ENCODE results near the gene ADAMTS17. TPM values are rescaled to one million over a fixed set of nuclear protein-coding genes. Genes with fewer than 3 reads are reported as not detected.

ADAMTS17 gene
- total and polyA plus RNA-seq, 3 experiments from 2014 or later, result 1.2 to 2.3 (median 1.9) TPM

- no peak overlapping the region for H3K27ac ChIP-seq (ENCODE audit: low read depth, low read length)
- H3K27ac Mint-ChIP-seq, result no peak overlapping the region
- H3K36me3 ChIP-seq (ENCODE audit: insufficient read depth, low read length), result no peaks in the 10 kb centered on the region
- H3K4me1 ChIP-seq (ENCODE audit: insufficient read depth, low read length), result no peaks in the 10 kb centered on the region
- H3K4me3 Mint-ChIP-seq, result no peak overlapping the region
- no peaks in the 10 kb centered on the region for H3K9me3 ChIP-seq (ENCODE audit: low read length)
- no peaks in the 10 kb centered on the region for H3K27me3 ChIP-seq (ENCODE audit: insufficient read depth, low read length, poor library complexity, severe bottlenecking)
- H3K4me1 Mint-ChIP-seq, result peaks cover 3 to 4% (median 3%) of the 10 kb centered on the region in 3 donors
- H3K4me3 ChIP-seq (ENCODE audit: low read length), result no peak overlapping the region
- POLR2A ChIA-PET, result no interaction called here
- CTCF ChIA-PET, result no interaction called here
- peaks cover 6 to 15% (median 7%) of the 10 kb centered on the region in 5 donors for H3K9me3 Mint-ChIP-seq
- no peak for DNase-seq
- H3K27me3 Mint-ChIP-seq, result no peaks in the 10 kb centered on the region
- peaks cover 4 to 39% (median 12%) of the 10 kb centered on the region in 3 donors for H3K36me3 Mint-ChIP-seq
Measured at GRCh38 chr15:100295939-100296565, 45.7 kb downstream of the ADAMTS17 start.

GRCh38 chr15:100292010-100292409, 49.8 kb downstream of the ADAMTS17 start:
- H3K27me3 Mint-ChIP-seq, result peaks cover 0 to 1% of the 10 kb centered on the region in 2 donors
- DNase-seq, result no peak
- Histone ChIP-seq H3K36me3 (ENCODE audit: insufficient read depth, low read length) (no peaks in the 10 kb centered on the region), H3K4me1 (ENCODE audit: insufficient read depth, low read length) (no peaks in the 10 kb centered on the region), H3K9me3 (ENCODE audit: low read length) (no peaks in the 10 kb centered on the region), H3K27me3 (ENCODE audit: insufficient read depth, low read length, poor library complexity, severe bottlenecking) (no peaks in the 10 kb centered on the region), H3K27ac (ENCODE audit: low read depth, low read length) (no peak overlapping the region), H3K4me3 (ENCODE audit: low read length) (no peak overlapping the region)
- CTCF ChIA-PET, result no interaction called here
- peaks cover 0 to 5% (median 0%) of the 10 kb centered on the region in 5 donors for H3K9me3 Mint-ChIP-seq
- POLR2A ChIA-PET, result no interaction called here
- peaks cover 11 to 17% (median 14%) of the 10 kb centered on the region in 3 donors for H3K4me1 Mint-ChIP-seq
- peak overlapping the region in 1 of 8 donors; percentile 14 for H3K27ac Mint-ChIP-seq
- no peak overlapping the region for H3K4me3 Mint-ChIP-seq
- peaks cover 0 to 33% (median 0%) of the 10 kb centered on the region in 3 donors for H3K36me3 Mint-ChIP-seq

GRCh38 chr15:100291106-100291505, 50.7 kb downstream of the ADAMTS17 start:
- H3K27ac ChIP-seq (ENCODE audit: low read depth, low read length), result no peak overlapping the region
- Mint-ChIP-seq H3K4me1 (peaks cover 11 to 17% (median 14%) of the 10 kb centered on the region in 3 donors), H3K9me3 (peaks cover 0 to 3% (median 0%) of the 10 kb centered on the region in 5 donors), H3K27ac (no peak overlapping the region), H3K4me3 (no peak overlapping the region), H3K27me3 (peaks cover 0 to 1% of the 10 kb centered on the region in 2 donors), H3K36me3 (peaks cover 0 to 30% (median 0%) of the 10 kb centered on the region in 3 donors)
- H3K27me3 ChIP-seq (ENCODE audit: insufficient read depth, low read length, poor library complexity, severe bottlenecking), result no peaks in the 10 kb centered on the region
- no peak overlapping the region for H3K4me3 ChIP-seq (ENCODE audit: low read length)
- no peaks in the 10 kb centered on the region for H3K36me3 ChIP-seq (ENCODE audit: insufficient read depth, low read length)
- ChIA-PET CTCF (no interaction called here), POLR2A (no interaction called here)
- H3K4me1 ChIP-seq (ENCODE audit: insufficient read depth, low read length), result no peaks in the 10 kb centered on the region
- no peak for DNase-seq
- H3K9me3 ChIP-seq (ENCODE audit: low read length), result no peaks in the 10 kb centered on the region

GRCh38 chr15:100285641-100286295, 56.0 kb downstream of the ADAMTS17 start:
- no peak overlapping the region for H3K27ac Mint-ChIP-seq
- H3K9me3 ChIP-seq (ENCODE audit: low read length), result no peaks in the 10 kb centered on the region
- ChIA-PET CTCF (no interaction called here), POLR2A (no interaction called here)
- no peaks in the 10 kb centered on the region for H3K27me3 ChIP-seq (ENCODE audit: insufficient read depth, low read length, poor library complexity, severe bottlenecking)
- peaks cover 0 to 2% (median 0%) of the 10 kb centered on the region in 5 donors for H3K9me3 Mint-ChIP-seq
- H3K4me1 ChIP-seq (ENCODE audit: insufficient read depth, low read length), result no peaks in the 10 kb centered on the region
- H3K27ac ChIP-seq (ENCODE audit: low read depth, low read length), result no peak overlapping the region
- peaks cover 0 to 1% of the 10 kb centered on the region in 2 donors for H3K27me3 Mint-ChIP-seq
- peaks cover 0 to 23% (median 2%) of the 10 kb centered on the region in 3 donors for H3K36me3 Mint-ChIP-seq
- no peak overlapping the region for H3K4me3 ChIP-seq (ENCODE audit: low read length)
- H3K4me1 Mint-ChIP-seq, result peaks cover 5 to 10% (median 8%) of the 10 kb centered on the region in 3 donors
- H3K4me3 Mint-ChIP-seq, result peak overlapping the region in 1 of 7 donors; percentile 78
- DNase-seq, result no peak
- no peaks in the 10 kb centered on the region for H3K36me3 ChIP-seq (ENCODE audit: insufficient read depth, low read length)

GRCh38 chr15:100284701-100285100, 57.1 kb downstream of the ADAMTS17 start:
- H3K4me1 ChIP-seq (ENCODE audit: insufficient read depth, low read length), result no peaks in the 10 kb centered on the region
- no peaks in the 10 kb centered on the region for H3K36me3 ChIP-seq (ENCODE audit: insufficient read depth, low read length)
- no peak overlapping the region for H3K27ac Mint-ChIP-seq
- peaks cover 0 to under 1% (median 0%) of the 10 kb centered on the region in 3 donors for H3K4me1 Mint-ChIP-seq
- no peak overlapping the region for H3K4me3 ChIP-seq (ENCODE audit: low read length)
- CTCF ChIA-PET, result no interaction called here
- H3K9me3 ChIP-seq (ENCODE audit: low read length), result no peaks in the 10 kb centered on the region
- DNase-seq, result no peak
- H3K27me3 Mint-ChIP-seq, result no peaks in the 10 kb centered on the region
- peaks cover 0 to 25% (median 2%) of the 10 kb centered on the region in 3 donors for H3K36me3 Mint-ChIP-seq
- peaks cover 0 to 2% (median 0%) of the 10 kb centered on the region in 5 donors for H3K9me3 Mint-ChIP-seq
- no peak overlapping the region for H3K4me3 Mint-ChIP-seq
- POLR2A ChIA-PET, result no interaction called here
- H3K27ac ChIP-seq (ENCODE audit: low read depth, low read length), result no peak overlapping the region
- no peaks in the 10 kb centered on the region for H3K27me3 ChIP-seq (ENCODE audit: insufficient read depth, low read length, poor library complexity, severe bottlenecking)

- ChIA-PET POLR2A (no interaction called here), CTCF (no interaction called here)
- Mint-ChIP-seq H3K4me3 (no peak overlapping the region), H3K27ac (no peak overlapping the region), H3K27me3 (no peaks in the 10 kb centered on the region), H3K4me1 (peaks cover 0 to 3% (median 0%) of the 10 kb centered on the region in 3 donors), H3K9me3 (peaks cover 0 to 2% (median 0%) of the 10 kb centered on the region in 5 donors), H3K36me3 (peaks cover 0 to 25% (median 4%) of the 10 kb centered on the region in 3 donors)
- H3K27ac ChIP-seq (ENCODE audit: low read depth, low read length), result no peak overlapping the region
- no peak for DNase-seq
- H3K4me3 ChIP-seq (ENCODE audit: low read length), result no peak overlapping the region
- H3K4me1 ChIP-seq (ENCODE audit: insufficient read depth, low read length), result no peaks in the 10 kb centered on the region
- no peaks in the 10 kb centered on the region for H3K27me3 ChIP-seq (ENCODE audit: insufficient read depth, low read length, poor library complexity, severe bottlenecking)
- H3K9me3 ChIP-seq (ENCODE audit: low read length), result no peaks in the 10 kb centered on the region
- H3K36me3 ChIP-seq (ENCODE audit: insufficient read depth, low read length), result no peaks in the 10 kb centered on the region
Measured at GRCh38 chr15:100284191-100284590, 57.6 kb downstream of the ADAMTS17 start.

- no peak overlapping the region for H3K4me3 Mint-ChIP-seq
- H3K27me3 ChIP-seq (ENCODE audit: insufficient read depth, low read length, poor library complexity, severe bottlenecking), result no peaks in the 10 kb centered on the region
- no peaks in the 10 kb centered on the region for H3K9me3 ChIP-seq (ENCODE audit: low read length)
- H3K4me1 Mint-ChIP-seq, result peaks cover 0 to 3% (median 0%) of the 10 kb centered on the region in 3 donors
- H3K27me3 Mint-ChIP-seq, result no peaks in the 10 kb centered on the region
- H3K36me3 ChIP-seq (ENCODE audit: insufficient read depth, low read length), result no peaks in the 10 kb centered on the region
- H3K4me3 ChIP-seq (ENCODE audit: low read length), result no peak overlapping the region
- H3K4me1 ChIP-seq (ENCODE audit: insufficient read depth, low read length), result no peaks in the 10 kb centered on the region
- peaks cover 2 to 5% (median 4%) of the 10 kb centered on the region in 3 donors for H3K36me3 Mint-ChIP-seq
- POLR2A ChIA-PET, result no interaction called here
- peak overlapping the region in 1 of 8 donors; percentile 94 for H3K27ac Mint-ChIP-seq
- no peak for DNase-seq
- H3K9me3 Mint-ChIP-seq, result no peaks in the 10 kb centered on the region
- no peak overlapping the region for H3K27ac ChIP-seq (ENCODE audit: low read depth, low read length)
- CTCF ChIA-PET, result no interaction called here
Measured at GRCh38 chr15:100281096-100281917, 60.5 kb downstream of the ADAMTS17 start.

GRCh38 chr15:100279849-100280248, 61.9 kb downstream of the ADAMTS17 start:
- DNase-seq, result no peak
- Mint-ChIP-seq H3K27ac (peak overlapping the region in 2 of 8 donors; percentile 33 to 36), H3K4me3 (no peak overlapping the region)

More at GRCh38 chr15:100279849-100280248, 61.9 kb downstream of the ADAMTS17 start:
- no peak overlapping the region for H3K27ac ChIP-seq (ENCODE audit: low read depth, low read length)
- H3K4me1 ChIP-seq (ENCODE audit: insufficient read depth, low read length), result no peaks in the 10 kb centered on the region
- no peaks in the 10 kb centered on the region for H3K36me3 ChIP-seq (ENCODE audit: insufficient read depth, low read length)
- Mint-ChIP-seq H3K27me3 (no peaks in the 10 kb centered on the region), H3K4me1 (peaks cover 0 to 5% (median 0%) of the 10 kb centered on the region in 3 donors), H3K36me3 (peaks cover 2 to 9% (median 4%) of the 10 kb centered on the region in 3 donors), H3K9me3 (peaks cover 0 to under 1% (median 0%) of the 10 kb centered on the region in 5 donors)
- H3K27me3 ChIP-seq (ENCODE audit: insufficient read depth, low read length, poor library complexity, severe bottlenecking), result no peaks in the 10 kb centered on the region
- CTCF ChIA-PET, result interaction anchor here (1.1 kb wide), 1 partner anchor 729 kb away, joined by 4 read pairs; no protein-coding TSS in a partner anchor
- H3K9me3 ChIP-seq (ENCODE audit: low read length), result no peaks in the 10 kb centered on the region
- no peak overlapping the region for H3K4me3 ChIP-seq (ENCODE audit: low read length)
- POLR2A ChIA-PET, result no interaction called here
